ENCODE measurements around the gene CEP104.

CEP104 gene

DNA sequence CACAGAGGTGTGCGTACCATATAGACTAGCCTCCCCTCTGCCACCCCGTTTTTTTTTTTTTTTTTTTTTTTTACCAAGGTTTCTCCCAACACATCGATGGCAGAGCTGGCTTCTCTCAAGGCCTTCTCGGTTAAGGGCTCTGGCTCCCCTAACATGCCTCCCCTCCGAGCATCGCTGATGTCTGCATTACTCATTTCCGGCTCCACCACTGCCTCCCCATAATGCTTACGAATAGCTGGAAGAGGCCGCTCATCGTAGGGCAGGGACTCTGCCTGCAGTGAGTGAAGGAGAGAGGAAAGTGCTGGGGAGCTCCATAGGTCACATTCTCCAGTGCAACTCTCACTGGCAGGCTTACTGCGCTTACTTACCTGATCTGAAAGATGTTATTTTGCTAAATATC, 20.6 kb downstream of the CEP104 start:
- Histone ChIP-seq H3K9ac (ENCODE audit: low read depth, low read length) (no peak overlapping the region), H3K4me2 (ENCODE audit: low read length) (no peak overlapping the region), H3K27me3 (ENCODE audit: control insufficient read depth, insufficient read depth, low read length) (no peaks in the 10 kb centered on the region), H3K9me3 (replicated peaks; ENCODE audit: low read length) (no peaks in the 10 kb centered on the region), H3K4me1 (ENCODE audit: control insufficient read depth, insufficient read depth, low read length) (no peaks in the 10 kb centered on the region), H3K36me3 (ENCODE audit: insufficient read depth, low read length) (peaks cover 58% of the 10 kb centered on the region), H3K4me3 (ENCODE audit: low read length) (no peak overlapping the region)

DNA sequence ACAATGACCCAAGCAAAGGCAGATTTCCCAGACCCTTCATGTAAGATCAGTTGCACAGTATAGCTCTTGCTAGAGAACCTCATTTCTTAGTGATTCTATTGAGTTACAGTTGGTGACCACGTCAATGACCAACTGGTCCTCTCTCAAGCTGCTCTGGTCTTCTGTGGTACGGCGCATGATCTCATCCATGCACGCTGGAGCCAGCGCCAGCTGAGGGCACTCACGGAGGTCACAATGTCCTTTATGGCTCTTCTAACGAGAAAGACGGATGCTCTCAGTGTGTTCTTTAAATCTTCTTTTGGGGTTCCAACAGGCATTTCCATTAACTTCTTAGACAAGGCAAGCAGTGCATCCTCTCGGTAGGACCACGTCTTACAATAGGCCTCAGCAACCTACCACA, 22.3 kb downstream of the CEP104 start:
- no peak overlapping the region for H3K9ac ChIP-seq (ENCODE audit: low read depth, low read length)
- H3K36me3 ChIP-seq (ENCODE audit: insufficient read depth, low read length): peaks cover 57% of the 10 kb centered on the region
- H3K4me3 ChIP-seq (ENCODE audit: low read length): no peak overlapping the region
- no peaks in the 10 kb centered on the region for H3K4me1 ChIP-seq (ENCODE audit: control insufficient read depth, insufficient read depth, low read length)
- H3K27me3 ChIP-seq (ENCODE audit: control insufficient read depth, insufficient read depth, low read length): no peaks in the 10 kb centered on the region
- no peak overlapping the region for H3K4me2 ChIP-seq (ENCODE audit: low read length)
- H3K9me3 ChIP-seq (replicated peaks; ENCODE audit: low read length): no peaks in the 10 kb centered on the region

DNA sequence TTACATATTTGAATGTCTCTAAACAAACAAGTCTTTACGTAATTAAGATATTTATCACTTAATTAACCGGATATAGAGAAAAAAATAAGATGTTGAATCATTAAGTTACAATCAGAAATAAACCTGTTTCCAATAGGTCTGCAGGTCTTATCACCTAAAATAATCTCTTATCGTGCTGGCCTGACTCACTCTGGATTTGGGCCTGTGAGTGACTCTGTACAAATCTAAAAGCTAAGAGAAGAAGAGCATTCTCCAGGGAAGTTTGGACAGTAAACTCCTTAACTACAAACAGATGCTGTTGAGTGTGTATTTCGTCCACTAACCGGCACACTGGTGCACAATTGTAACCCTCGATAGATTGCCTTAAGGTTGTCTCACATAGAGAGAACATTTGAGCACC, 25.3 kb downstream of the CEP104 start:
- no peaks in the 10 kb centered on the region for H3K4me1 ChIP-seq (ENCODE audit: control insufficient read depth, insufficient read depth, low read length)
- H3K4me3 ChIP-seq (ENCODE audit: low read length): no peak overlapping the region
- H3K4me2 ChIP-seq (ENCODE audit: low read length): no peak overlapping the region
- H3K27me3 ChIP-seq (ENCODE audit: control insufficient read depth, insufficient read depth, low read length): no peaks in the 10 kb centered on the region
- H3K9ac ChIP-seq (ENCODE audit: low read depth, low read length): no peak overlapping the region
- H3K9me3 ChIP-seq (replicated peaks; ENCODE audit: low read length): no peaks in the 10 kb centered on the region
- peaks cover 51% of the 10 kb centered on the region for H3K36me3 ChIP-seq (ENCODE audit: insufficient read depth, low read length)

DNA sequence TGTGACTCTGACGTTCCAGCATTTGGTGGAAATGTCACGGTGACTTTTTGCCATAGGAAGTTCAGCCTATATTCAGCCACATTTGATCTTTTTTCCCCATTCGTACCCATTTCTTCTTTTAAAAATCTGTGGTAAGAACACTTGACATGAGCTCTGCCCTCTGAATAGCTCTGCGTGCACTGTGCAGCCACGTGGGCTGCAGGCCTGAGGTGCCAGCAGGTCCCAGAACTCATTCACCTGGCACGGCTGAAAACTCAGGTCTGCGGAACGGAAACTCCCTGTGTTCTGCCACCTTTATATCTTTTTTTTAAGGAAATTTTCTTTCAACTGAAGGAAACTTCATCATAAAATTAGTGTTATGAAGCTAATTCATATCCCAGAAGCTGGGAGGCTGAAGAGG, 28.6 kb downstream of the CEP104 start:
- Histone ChIP-seq H3K36me3 (ENCODE audit: insufficient read depth, low read length) (peaks cover 53% of the 10 kb centered on the region), H3K4me1 (ENCODE audit: control insufficient read depth, insufficient read depth, low read length) (no peaks in the 10 kb centered on the region), H3K9ac (ENCODE audit: low read depth, low read length) (no peak overlapping the region), H3K9me3 (replicated peaks; ENCODE audit: low read length) (no peaks in the 10 kb centered on the region), H3K4me3 (ENCODE audit: low read length) (no peak overlapping the region), H3K4me2 (ENCODE audit: low read length) (no peak overlapping the region), H3K27me3 (ENCODE audit: control insufficient read depth, insufficient read depth, low read length) (no peaks in the 10 kb centered on the region)

DNA sequence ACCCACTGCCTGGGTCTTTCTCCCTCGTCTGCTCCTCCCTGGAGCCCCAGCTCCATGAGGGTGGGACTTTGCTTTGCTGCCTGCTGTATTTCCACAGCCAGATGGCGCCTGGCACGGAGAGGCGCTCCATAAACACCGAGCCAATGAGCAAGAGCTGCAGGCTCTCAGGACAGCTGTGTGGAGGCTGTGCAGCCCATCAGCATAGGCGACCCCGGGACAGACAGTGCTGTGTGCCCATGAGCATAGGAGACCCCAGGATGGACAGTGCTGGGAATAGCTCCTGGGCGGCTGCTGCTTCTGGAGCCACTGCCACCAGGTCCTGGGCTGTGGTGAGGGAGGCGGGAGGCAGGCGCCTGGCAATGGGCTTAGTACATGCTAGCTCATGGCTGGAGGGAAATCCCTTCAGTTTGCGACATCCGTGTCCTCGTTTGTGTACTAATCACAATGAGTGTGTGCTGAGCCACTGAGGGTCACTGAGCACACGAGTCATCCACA, 29.2 kb downstream of the CEP104 start:
- Histone ChIP-seq H3K4me1 (ENCODE audit: control insufficient read depth, insufficient read depth, low read length) (no peaks in the 10 kb centered on the region), H3K4me2 (ENCODE audit: low read length) (no peak overlapping the region), H3K27me3 (ENCODE audit: control insufficient read depth, insufficient read depth, low read length) (no peaks in the 10 kb centered on the region), H3K4me3 (ENCODE audit: low read length) (no peak overlapping the region), H3K9me3 (replicated peaks; ENCODE audit: low read length) (no peaks in the 10 kb centered on the region), H3K9ac (ENCODE audit: low read depth, low read length) (no peak overlapping the region), H3K36me3 (ENCODE audit: insufficient read depth, low read length) (peaks cover 58% of the 10 kb centered on the region)

DNA sequence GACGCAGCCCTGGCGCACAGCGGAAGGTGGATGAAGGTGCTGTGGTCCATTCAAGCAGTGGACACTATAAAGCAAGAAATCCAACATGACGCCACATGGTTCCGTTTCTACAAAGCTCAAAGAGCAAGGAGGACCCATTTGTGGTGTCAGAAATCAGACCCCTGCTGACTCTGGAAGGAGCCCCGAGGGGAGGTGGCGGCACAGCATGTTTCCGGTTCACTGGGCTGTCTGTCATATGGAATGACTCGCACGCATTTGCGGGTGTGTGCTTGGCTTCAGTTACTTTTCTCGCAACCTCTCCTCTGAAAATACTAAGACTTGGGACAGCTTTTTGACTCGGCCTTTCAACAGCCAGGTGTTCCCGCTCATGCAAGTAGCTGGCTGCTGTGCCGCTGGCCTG, 31.7 kb downstream of the CEP104 start:
- no peaks in the 10 kb centered on the region for H3K4me1 ChIP-seq (ENCODE audit: control insufficient read depth, insufficient read depth, low read length)
- peaks cover 70% of the 10 kb centered on the region for H3K36me3 ChIP-seq (ENCODE audit: insufficient read depth, low read length)
- no peaks in the 10 kb centered on the region for H3K9me3 ChIP-seq (replicated peaks; ENCODE audit: low read length)
- no peak overlapping the region for H3K9ac ChIP-seq (ENCODE audit: low read depth, low read length)
- H3K4me3 ChIP-seq (ENCODE audit: low read length): no peak overlapping the region
- H3K4me2 ChIP-seq (ENCODE audit: low read length): no peak overlapping the region
- no peaks in the 10 kb centered on the region for H3K27me3 ChIP-seq (ENCODE audit: control insufficient read depth, insufficient read depth, low read length)

DNA sequence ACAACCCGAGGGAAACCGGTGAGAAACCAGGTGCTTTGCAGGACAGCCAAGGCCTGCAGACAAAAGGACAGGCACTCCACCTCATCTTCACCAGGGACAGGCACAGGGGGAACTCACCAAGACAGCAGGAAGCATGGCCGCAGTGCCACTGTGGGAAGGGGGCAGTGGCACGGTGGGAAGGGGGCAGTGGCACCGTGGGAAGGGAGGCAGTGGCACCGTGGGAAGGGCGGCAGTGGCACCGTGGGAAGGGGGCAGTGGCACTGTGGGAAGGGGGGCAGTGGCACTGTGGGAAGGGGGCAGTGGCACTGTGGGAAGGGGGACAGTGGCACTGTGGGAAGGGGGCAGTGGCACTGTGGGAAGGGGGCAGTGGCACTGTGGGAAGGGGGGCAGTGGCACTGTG, 32.4 kb downstream of the CEP104 start:
- no peak overlapping the region for H3K4me2 ChIP-seq (ENCODE audit: low read length)
- H3K27me3 ChIP-seq (ENCODE audit: control insufficient read depth, insufficient read depth, low read length): no peaks in the 10 kb centered on the region
- peaks cover 65% of the 10 kb centered on the region for H3K36me3 ChIP-seq (ENCODE audit: insufficient read depth, low read length)
- no peak overlapping the region for H3K4me3 ChIP-seq (ENCODE audit: low read length)
- H3K9me3 ChIP-seq (replicated peaks; ENCODE audit: low read length): no peaks in the 10 kb centered on the region
- no peaks in the 10 kb centered on the region for H3K4me1 ChIP-seq (ENCODE audit: control insufficient read depth, insufficient read depth, low read length)
- no peak overlapping the region for H3K9ac ChIP-seq (ENCODE audit: low read depth, low read length)

DNA sequence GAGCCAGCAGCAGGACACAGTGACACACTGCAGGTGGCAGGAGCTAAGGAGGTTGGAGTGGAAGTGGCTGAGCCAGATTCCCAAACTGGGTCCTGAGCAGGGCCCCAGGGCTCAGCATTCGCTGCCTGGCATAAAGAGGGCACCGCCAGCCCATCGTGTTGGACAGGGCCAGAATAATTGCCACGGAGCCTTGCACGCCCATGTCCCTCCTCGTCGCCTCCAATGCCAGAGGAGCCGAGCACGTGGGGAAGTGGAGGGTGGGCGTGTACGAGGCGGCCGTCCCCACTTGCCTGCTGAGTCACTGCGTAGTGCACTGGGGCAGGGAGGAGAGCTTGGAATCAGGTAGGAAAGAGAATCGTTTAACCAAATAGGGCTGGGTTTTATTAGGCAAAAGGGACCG, 34.6 kb downstream of the CEP104 start:
- H3K4me2 ChIP-seq (ENCODE audit: low read length): no peak overlapping the region
- H3K4me1 ChIP-seq (ENCODE audit: control insufficient read depth, insufficient read depth, low read length): no peaks in the 10 kb centered on the region
- H3K9ac ChIP-seq (ENCODE audit: low read depth, low read length): no peak overlapping the region
- H3K27me3 ChIP-seq (ENCODE audit: control insufficient read depth, insufficient read depth, low read length): no peaks in the 10 kb centered on the region
- H3K4me3 ChIP-seq (ENCODE audit: low read length): no peak overlapping the region
- no peaks in the 10 kb centered on the region for H3K9me3 ChIP-seq (replicated peaks; ENCODE audit: low read length)
- H3K36me3 ChIP-seq (ENCODE audit: insufficient read depth, low read length): peaks cover 44% of the 10 kb centered on the region

DNA sequence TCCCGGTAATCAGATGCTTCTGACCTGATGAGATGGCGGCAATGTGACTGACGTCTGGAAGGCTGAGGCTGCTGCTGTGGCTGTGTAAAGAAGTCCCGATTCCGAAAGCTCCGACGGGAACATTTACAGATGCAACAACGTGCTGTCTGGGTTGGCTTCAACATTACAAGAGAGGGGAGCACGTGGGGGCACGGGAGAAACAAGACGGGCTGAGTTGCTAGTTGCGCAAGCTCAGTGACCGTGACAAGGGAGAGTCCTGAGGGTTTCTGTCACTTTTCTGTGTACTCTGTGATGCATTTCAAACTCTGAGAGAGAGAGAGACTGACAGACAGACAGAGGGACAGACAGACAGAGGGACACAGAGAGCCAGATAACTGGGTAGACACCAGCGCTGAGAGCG, 35.1 kb downstream of the CEP104 start:
- no peak overlapping the region for H3K4me2 ChIP-seq (ENCODE audit: low read length)
- peaks cover 42% of the 10 kb centered on the region for H3K36me3 ChIP-seq (ENCODE audit: insufficient read depth, low read length)
- H3K27me3 ChIP-seq (ENCODE audit: control insufficient read depth, insufficient read depth, low read length): no peaks in the 10 kb centered on the region
- no peaks in the 10 kb centered on the region for H3K4me1 ChIP-seq (ENCODE audit: control insufficient read depth, insufficient read depth, low read length)
- no peaks in the 10 kb centered on the region for H3K9me3 ChIP-seq (replicated peaks; ENCODE audit: low read length)
- H3K4me3 ChIP-seq (ENCODE audit: low read length): no peak overlapping the region
- H3K9ac ChIP-seq (ENCODE audit: low read depth, low read length): no peak overlapping the region

DNA sequence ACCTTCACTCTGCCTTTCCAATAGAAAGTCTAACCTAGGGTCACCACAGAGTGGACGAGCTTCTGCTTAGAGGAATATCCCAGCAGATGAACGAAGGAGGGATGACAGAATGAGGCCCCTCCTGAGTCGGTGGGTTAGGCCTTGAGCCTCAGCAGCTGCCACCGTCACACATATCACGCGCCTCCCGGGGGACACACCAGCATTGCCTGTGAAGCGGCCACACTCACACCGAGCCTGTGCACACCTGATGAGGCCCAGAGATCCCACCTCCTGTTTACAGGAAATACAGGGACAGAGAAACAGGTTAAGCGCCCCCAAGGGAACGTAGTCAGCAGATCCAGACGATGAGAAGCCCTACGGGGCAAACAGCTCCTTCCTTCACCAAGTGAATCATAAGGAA, 35.6 kb downstream of the CEP104 start:
- Histone ChIP-seq H3K9me3 (replicated peaks; ENCODE audit: low read length) (no peaks in the 10 kb centered on the region), H3K9ac (ENCODE audit: low read depth, low read length) (no peak overlapping the region), H3K4me1 (ENCODE audit: control insufficient read depth, insufficient read depth, low read length) (no peaks in the 10 kb centered on the region), H3K4me2 (ENCODE audit: low read length) (no peak overlapping the region), H3K36me3 (ENCODE audit: insufficient read depth, low read length) (peaks cover 45% of the 10 kb centered on the region), H3K27me3 (ENCODE audit: control insufficient read depth, insufficient read depth, low read length) (no peaks in the 10 kb centered on the region), H3K4me3 (ENCODE audit: low read length) (no peak overlapping the region)

DNA sequence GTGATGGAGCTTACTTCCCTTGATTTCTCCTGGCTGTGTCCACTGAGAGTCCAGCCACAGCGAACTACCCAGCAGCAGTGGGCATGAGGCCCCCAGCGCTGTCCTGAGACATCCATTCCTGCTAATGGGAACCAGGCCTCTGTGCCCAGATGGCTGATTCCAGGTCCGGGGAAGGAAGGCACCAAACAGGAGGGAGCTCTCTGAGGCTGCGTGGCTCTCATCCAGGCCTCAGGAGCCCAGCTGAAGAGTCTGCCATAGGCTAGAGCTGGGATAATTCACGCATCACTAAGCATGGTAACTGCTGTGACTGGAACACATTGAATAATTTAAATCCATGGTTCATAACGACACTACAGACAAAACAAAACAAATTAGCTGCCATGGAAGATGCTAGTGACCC, 36.0 kb downstream of the CEP104 start:
- H3K9ac ChIP-seq (ENCODE audit: low read depth, low read length): no peak overlapping the region
- peaks cover 47% of the 10 kb centered on the region for H3K36me3 ChIP-seq (ENCODE audit: insufficient read depth, low read length)
- no peaks in the 10 kb centered on the region for H3K27me3 ChIP-seq (ENCODE audit: control insufficient read depth, insufficient read depth, low read length)

DNA sequence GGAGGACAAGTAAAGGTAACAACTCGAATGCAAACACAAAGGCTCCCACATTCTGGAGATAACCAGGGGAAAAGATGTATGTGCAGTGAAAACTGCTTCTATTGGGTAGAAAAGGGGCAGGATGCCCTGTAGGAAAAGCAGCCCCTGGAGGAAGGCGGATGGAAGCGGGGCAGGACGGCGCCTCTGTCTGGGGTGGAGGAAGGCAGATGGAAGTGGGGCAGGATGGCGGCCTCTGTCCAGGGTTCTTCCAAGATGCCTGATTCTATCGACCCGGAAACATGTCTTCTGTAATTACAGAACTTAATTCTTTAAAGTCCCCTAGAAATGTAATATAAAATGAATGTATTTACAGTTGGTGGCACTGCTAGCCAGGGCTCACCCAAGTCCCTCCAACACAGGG, 36.7 kb downstream of the CEP104 start:
- H3K36me3 ChIP-seq (ENCODE audit: insufficient read depth, low read length): peaks cover 40% of the 10 kb centered on the region

More for the DNA sequence above, 36.0 kb downstream of the CEP104 start:
- Histone ChIP-seq H3K4me1 (ENCODE audit: control insufficient read depth, insufficient read depth, low read length) (no peaks in the 10 kb centered on the region), H3K4me2 (ENCODE audit: low read length) (no peak overlapping the region), H3K4me3 (ENCODE audit: low read length) (no peak overlapping the region), H3K9me3 (replicated peaks; ENCODE audit: low read length) (no peaks in the 10 kb centered on the region)

More for the DNA sequence above, 36.7 kb downstream of the CEP104 start:
- Histone ChIP-seq H3K9ac (ENCODE audit: low read depth, low read length) (no peak overlapping the region), H3K9me3 (replicated peaks; ENCODE audit: low read length) (no peaks in the 10 kb centered on the region), H3K4me1 (ENCODE audit: control insufficient read depth, insufficient read depth, low read length) (no peaks in the 10 kb centered on the region), H3K4me3 (ENCODE audit: low read length) (no peak overlapping the region), H3K27me3 (ENCODE audit: control insufficient read depth, insufficient read depth, low read length) (no peaks in the 10 kb centered on the region), H3K4me2 (ENCODE audit: low read length) (no peak overlapping the region)

Data from skeletal muscle satellite cell (primary cell).